Measurements from ENCODE around the gene MPG.

GRCh38 chr16:50769-51591, 27.0 kb upstream of the MPG start:
- TF ChIP-seq CTBP1 (IDR thresholded peaks at IDR 0.05; ENCODE audit: borderline replicate concordance) (no peak), ARNT (IDR thresholded peaks at IDR 0.05) (no peak), TARDBP (IDR thresholded peaks at IDR 0.05) (no peak), FOXM1 (IDR thresholded peaks at IDR 0.05; ENCODE audit: borderline replicate concordance) (no peak), BHLHE40 (IDR thresholded peaks at IDR 0.05; ENCODE audit: borderline replicate concordance) (no peak), HDGF (IDR thresholded peaks at IDR 0.05; ENCODE audit: borderline replicate concordance) (no peak), SUZ12 (IDR thresholded peaks at IDR 0.05) (no peak), SP1 (IDR thresholded peaks at IDR 0.05) (no peak), FOXK2 (IDR thresholded peaks at IDR 0.05) (no peak)
